GM19463 (cell line): ENCODE measurements around the gene ALPI.

Experiments used
- ATAC-seq: cut with Tn5 transposase; IDR thresholded peaks from one replicate; pipeline ENCODE4 v1.9.1; 2021; ENCODE audit warnings: mild to moderate bottlenecking, moderate library complexity; ENCODE audit not compliant: unreplicated experiment

The ALPI gene

DNA sequence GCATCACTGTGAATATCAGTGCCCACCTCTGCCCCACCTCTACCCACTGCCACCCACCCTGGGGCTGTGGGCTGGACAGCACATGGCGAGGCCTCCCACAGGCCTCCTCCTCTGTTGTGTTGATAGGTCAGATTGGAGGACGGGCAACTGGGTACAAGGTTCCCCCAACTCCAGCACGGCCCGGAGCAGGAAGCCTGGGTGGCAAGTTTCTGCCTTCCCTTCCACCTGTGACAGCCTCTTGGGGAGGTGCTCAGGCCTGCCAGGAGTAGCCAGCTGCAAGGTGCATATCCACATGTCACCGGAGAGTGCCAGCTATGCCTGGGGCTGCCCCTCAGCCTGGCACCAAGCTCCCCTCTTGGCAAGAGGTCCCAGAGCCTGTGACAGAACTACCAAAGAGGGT, 38.6 kb downstream of the ALPI start:
- ATAC-seq = no peak

- ATAC-seq = no peak
Observed at GRCh38 chr2:232495292-232495691, 39.3 kb downstream of the ALPI start.

DNA sequence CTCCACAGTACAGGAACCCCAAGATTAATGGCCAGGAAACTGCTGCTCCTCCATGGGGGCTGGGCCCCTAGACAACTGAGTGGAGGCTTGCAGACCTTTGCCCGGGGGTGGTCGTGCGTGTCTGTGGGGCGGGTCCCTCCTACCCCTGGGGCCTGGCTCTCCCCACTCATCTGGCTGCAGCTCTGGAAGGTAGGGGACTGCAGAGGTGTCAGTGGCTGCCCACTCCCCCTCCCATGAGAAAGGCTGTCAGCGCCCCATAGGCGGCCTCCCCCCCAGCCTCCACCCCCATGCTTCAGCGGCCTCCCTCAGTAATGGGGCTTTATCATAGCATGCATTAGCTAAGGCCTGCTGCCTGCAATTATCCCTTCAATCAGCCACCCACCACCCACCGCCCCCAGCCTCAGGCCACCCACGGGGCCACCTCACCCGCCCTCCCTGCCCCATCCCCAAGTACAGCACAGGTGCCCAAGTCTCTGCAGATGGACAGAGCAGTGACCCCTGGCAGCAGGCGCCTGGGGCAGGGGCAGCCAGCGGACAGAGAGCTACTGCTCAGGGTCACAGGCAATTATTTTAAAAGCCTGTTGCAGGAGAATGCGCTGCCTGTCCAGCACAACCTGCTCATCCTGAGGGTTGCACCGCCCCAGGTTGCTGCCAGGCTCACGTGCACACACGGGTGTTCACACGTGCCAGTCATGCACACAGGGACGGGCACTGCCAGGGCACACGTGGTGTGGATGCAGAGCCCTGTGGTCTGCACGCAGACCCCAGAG, 40.7 kb downstream of the ALPI start:
- ATAC-seq = no peak

- no peak for ATAC-seq
Observed at GRCh38 chr2:232497348-232497747, 41.4 kb downstream of the ALPI start.

DNA sequence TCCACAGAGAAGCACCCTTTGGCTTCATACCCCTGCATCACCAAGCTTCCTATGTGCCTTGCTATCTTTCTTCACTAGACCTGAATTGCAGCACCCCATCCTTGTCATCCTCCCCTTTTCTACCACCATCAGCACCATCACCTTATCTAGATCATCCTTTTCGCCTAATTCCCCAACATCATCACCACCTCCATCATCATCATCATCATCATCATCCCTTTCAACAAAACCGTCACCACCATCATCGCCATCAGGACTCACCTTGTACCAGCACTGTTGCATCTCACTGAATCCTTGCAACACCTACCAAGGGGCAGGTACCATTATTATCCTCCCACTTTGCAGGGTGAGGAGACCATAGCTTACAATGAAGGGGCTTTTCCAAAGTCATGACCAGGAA, 42.5 kb downstream of the ALPI start:
- ATAC-seq = no peak

GRCh38 chr2:232501331-232501771, 45.4 kb downstream of the ALPI start:
- ATAC-seq = no peak

DNA sequence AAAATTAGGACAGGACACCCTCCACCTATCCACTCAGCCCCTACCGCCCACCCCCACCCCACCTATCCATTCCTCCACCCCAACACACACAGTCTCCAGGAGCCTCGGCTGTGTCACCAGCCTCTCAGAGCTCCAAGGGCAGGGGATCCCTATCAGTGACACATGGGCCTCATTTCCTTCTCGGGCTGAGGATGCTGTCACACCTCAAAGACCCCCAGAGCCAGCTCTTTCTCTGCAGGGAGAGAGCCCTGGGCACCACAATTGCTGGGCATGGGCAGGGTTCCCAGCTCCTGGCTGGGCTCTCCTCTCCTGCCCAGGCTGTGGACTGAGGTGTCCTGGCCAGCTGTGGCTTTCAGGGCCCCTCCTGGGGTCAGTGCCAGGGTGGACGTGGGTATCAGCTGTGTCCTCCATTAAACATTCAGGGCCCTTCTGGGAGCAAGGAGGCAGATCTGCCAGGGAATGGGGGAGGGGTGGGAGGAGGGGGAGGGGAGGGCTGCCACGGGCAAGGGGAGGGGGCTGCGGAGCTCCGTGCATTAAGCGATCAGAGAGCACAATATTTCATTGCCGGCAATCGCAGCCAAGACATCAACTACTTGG, 45.9 kb downstream of the ALPI start:
- ATAC-seq = no peak

- ATAC-seq = no peak
Observed at GRCh38 chr2:232502511-232502910, 46.6 kb downstream of the ALPI start.

- ATAC-seq = no peak
Observed at GRCh38 chr2:232502911-232503808, 47.2 kb downstream of the ALPI start.

DNA sequence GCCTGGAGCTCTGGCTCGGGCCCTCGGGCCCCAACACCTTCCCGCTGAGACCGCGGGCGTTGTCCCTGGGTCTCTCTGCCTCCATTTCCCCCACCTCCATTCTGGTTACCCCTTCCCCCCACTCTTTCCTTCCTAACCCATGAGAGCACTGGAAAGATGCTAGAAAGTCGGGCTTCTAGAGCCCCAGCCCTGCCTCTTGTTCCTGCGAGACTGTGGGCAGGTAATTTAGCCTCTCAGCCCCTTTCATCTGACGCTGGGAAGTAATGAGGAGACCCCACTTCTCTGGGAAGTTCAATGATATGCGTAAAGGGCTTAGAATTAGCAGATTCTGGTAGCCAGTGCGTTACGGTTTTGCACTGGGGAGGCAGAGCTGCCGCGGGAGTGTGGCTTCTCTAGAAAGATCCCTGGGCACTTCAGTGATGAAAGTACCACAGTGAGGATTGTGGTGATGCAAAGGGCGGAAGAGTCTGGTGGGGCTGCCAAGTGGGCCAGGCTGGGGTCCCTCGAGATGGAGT, 47.9 kb downstream of the ALPI start:
- no peak for ATAC-seq

- ATAC-seq = no peak
Observed at GRCh38 chr2:232504438-232504837, 48.5 kb downstream of the ALPI start.

DNA sequence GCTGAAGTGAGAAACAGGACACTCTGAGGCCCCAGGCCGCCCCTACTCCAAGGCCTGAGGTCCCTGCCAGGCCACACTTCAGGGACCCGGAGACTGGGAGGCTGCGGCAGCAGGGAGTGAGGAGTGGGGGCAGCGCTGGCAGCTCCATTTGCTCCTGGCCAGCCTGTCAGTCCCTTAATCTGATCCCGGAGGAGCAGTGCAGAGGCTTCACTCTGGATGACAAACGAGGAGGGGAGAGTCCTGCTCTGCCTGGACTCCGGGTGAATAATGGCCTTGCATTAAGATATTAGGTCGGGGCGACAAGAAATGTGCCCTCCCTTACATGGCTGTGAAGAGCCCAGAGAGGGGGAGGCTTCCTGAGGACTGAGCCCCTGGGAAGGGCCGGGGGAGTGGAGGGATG, 49.9 kb downstream of the ALPI start:
- ATAC-seq = no peak

DNA sequence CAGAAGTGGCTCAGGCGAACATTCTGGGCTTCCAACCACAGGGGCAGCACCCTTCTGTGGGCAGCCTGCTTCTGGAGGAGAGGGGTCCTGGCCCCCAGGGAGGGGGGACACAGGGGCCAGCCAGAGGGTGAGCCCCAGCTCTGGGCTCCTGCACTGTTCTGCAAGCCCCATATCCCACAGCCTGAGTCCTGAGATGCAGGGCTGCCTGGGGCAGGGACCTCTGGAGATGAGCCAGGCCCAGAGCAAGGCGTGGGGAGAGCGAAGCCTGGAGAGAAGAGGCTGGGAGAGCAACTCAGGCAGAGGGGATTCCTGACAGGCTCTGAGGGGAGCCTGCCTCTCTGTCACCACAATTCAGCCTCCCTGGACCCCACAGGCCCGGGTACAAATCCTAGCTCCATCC, 50.8 kb downstream of the ALPI start:
- no peak for ATAC-seq

DNA sequence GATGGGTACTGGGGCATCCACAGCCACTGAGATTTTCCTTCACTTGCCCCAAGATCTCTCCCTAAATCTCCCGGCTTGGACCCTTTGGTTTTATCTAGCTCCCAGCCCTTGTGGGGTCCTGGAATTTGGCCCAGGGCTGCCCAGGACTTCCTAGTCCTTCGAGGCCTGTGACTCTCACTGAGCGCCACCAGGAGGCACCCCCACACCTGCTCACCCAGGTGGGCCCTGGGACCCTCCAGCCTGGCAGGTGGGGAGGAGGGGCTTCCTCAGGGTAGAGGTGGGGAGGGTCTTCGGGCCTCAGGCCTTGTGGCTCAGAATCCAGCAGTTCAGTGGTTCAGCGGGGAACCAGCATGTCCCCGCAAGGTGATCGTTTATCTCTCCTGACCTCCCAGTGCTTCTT, 52.3 kb downstream of the ALPI start:
- ATAC-seq = no peak
